ENCODE measurements around the gene WDR70.
"Not testable (repeated sequence)": the region's sequence is repeated elsewhere in the genome, so short reads cannot be mapped to it uniquely, and the experiment has no call there.

Gene WDR70

DNA sequence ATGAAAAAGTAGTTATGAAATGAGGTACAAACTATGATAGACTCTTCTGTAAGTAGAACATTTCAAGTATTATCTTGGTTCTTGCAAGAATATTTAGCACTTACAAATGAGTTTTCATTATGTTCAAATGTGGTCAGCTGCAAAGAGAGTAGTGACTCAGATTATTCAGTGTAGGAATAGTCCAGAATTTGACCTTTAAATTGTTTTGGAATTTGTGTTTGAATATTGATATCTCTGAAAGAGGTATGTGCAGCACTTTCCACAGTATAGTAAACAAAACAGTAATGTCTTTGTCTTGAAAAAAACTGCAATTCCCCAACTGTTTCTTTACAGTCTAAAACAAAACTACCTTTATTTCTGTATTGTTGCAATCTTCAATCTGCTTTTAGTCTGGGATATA is 56.1 kb downstream of the WDR70 start:
- Histone ChIP-seq H4K8ac (ENCODE audit: low read depth, low read length) (no peak overlapping the region), H3K4me3 (ENCODE audit: low read depth, low read length) (no peak overlapping the region), H3K18ac (ENCODE audit: low read length) (no peak overlapping the region), H3K4me2 (ENCODE audit: low read length) (no peak overlapping the region), H2AFZ (ENCODE audit: insufficient read depth, low read length, poor library complexity) (no peak overlapping the region), H3K9ac (ENCODE audit: low read length) (no peak overlapping the region), H3K27ac (ENCODE audit: low read depth, low read length) (no peak overlapping the region), H2BK120ac (ENCODE audit: insufficient read depth, low read length, poor library complexity) (no peak overlapping the region), H3K4me1 (ENCODE audit: control insufficient read depth in 1 of 2, insufficient read depth in 2 of 2, low read length in 2 of 2) (no peaks in the 10 kb centered on the region), H2BK12ac (ENCODE audit: low read length) (no peak overlapping the region), H3K4ac (ENCODE audit: low read depth, low read length) (no peak overlapping the region), H3K23ac (ENCODE audit: low read length) (no peak overlapping the region), H3K27me3 (ENCODE audit: insufficient read depth, low read length) (no peaks in the 10 kb centered on the region), H3K14ac (ENCODE audit: low read length) (no peak overlapping the region), H2BK5ac (ENCODE audit: low read depth, low read length, poor library complexity) (no peak overlapping the region), H3K36me3 (ENCODE audit: control insufficient read depth in 1 of 2, insufficient read depth in 2 of 2, low read length in 2 of 2) (no peaks in the 10 kb centered on the region), H3K79me2 (ENCODE audit: control insufficient read depth, insufficient read depth, low read length, poor library complexity) (no peaks in the 10 kb centered on the region), H3K79me1 (ENCODE audit: low read length) (no peaks in the 10 kb centered on the region), H3K9me3 (ENCODE audit: insufficient read depth, low read depth, low read length) (no peaks in the 10 kb centered on the region), H4K91ac (ENCODE audit: low read depth, low read length) (no peak overlapping the region), H2AK5ac (ENCODE audit: low read length) (no peak overlapping the region), H4K12ac (ENCODE audit: low read depth, low read length) (no peak overlapping the region)
- DNase-seq, result no peak

DNA sequence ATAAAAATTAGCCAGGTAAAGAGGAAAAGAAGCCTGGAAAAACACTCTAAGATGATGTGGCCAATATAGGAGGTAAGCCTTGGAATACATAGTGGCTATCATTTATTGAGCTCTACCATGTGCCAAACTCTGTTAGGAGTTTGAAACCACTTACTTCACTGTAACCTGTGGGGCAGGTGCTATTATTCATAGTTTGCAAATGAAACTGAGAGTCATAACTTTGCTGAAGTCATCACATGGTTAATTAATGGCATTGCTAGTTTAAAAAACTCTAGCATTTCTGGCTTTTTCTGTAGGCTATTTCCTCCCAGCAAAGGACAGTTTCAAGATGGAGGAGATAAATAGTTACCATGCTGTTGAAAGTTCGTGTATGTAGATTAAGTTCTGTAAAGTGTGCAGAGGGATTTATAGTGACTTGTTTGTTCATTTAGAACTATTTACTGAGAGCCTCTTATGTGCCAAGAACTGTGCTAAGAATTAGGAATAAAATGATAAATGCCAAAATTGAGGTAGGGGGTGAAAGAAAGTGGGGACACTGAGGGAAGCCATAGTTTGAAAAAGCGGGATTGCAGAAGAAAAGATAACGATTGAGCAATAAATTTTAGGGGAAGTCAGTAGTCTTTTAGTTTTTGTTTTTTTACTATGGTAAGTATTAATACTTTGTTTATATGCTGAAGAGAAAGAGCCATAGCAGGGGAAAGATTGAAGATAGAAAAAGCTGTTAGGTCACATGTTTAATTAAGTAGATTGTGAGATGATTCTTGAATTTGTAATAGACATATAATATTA is 57.2 kb downstream of the WDR70 start:
- H3K27me3 ChIP-seq (ENCODE audit: insufficient read depth, low read length), result no peaks in the 10 kb centered on the region
- no peak overlapping the region for H2BK120ac ChIP-seq (ENCODE audit: insufficient read depth, low read length, poor library complexity)
- H3K4ac ChIP-seq (ENCODE audit: low read depth, low read length), result no peak overlapping the region
- no peaks in the 10 kb centered on the region for H3K9me3 ChIP-seq (ENCODE audit: insufficient read depth, low read depth, low read length)
- no peak overlapping the region for H2BK12ac ChIP-seq (ENCODE audit: low read length)
- H3K4me1 ChIP-seq (ENCODE audit: control insufficient read depth in 1 of 2, insufficient read depth in 2 of 2, low read length in 2 of 2), result no peaks in the 10 kb centered on the region
- H3K14ac ChIP-seq (ENCODE audit: low read length), result no peak overlapping the region
- H2AK5ac ChIP-seq (ENCODE audit: low read length), result no peak overlapping the region
- H4K12ac ChIP-seq (ENCODE audit: low read depth, low read length), result no peak overlapping the region
- no peak overlapping the region for H3K9ac ChIP-seq (ENCODE audit: low read length)
- H4K91ac ChIP-seq (ENCODE audit: low read depth, low read length), result no peak overlapping the region
- H3K4me3 ChIP-seq (ENCODE audit: low read depth, low read length), result no peak overlapping the region
- H3K23ac ChIP-seq (ENCODE audit: low read length), result no peak overlapping the region
- WGBS (ENCODE audit: extremely low coverage, insufficient coverage, insufficient read length), result 100% methylated on average over 1 of the region's 3 CpGs
- no peak overlapping the region for H2AFZ ChIP-seq (ENCODE audit: insufficient read depth, low read length, poor library complexity)
- H3K79me1 ChIP-seq (ENCODE audit: low read length), result no peaks in the 10 kb centered on the region
- no peak overlapping the region for H4K8ac ChIP-seq (ENCODE audit: low read depth, low read length)
- no peak overlapping the region for H3K18ac ChIP-seq (ENCODE audit: low read length)
- DNase-seq, result no peak
- no peak overlapping the region for H2BK5ac ChIP-seq (ENCODE audit: low read depth, low read length, poor library complexity)
- no peak overlapping the region for H3K27ac ChIP-seq (ENCODE audit: low read depth, low read length)
- no peaks in the 10 kb centered on the region for H3K36me3 ChIP-seq (ENCODE audit: control insufficient read depth in 1 of 2, insufficient read depth in 2 of 2, low read length in 2 of 2)
- no peak overlapping the region for H3K4me2 ChIP-seq (ENCODE audit: low read length)
- H3K79me2 ChIP-seq (ENCODE audit: control insufficient read depth, insufficient read depth, low read length, poor library complexity), result no peaks in the 10 kb centered on the region

DNA sequence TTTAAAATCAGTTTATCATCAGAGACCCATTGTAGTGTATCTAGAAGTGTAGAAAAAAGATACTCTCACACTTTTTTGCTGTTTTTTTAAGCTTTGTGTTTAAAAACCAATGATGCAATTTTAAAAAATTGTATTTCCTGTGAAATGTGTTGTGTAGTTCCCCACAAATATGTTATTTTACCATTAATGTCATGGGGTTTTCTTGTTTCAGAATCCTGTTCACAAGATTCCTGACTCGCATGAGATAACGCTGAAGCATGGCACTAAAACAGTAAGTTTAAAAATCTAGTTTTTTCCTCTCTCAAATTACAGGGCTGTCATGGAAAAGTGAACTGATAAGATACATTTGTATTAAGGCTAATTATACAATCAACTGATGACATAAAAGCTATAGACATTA is 58.6 kb downstream of the WDR70 start:
- Histone ChIP-seq H3K79me2 (ENCODE audit: control insufficient read depth, insufficient read depth, low read length, poor library complexity) (no peaks in the 10 kb centered on the region), H3K79me1 (ENCODE audit: low read length) (no peaks in the 10 kb centered on the region), H2BK120ac (ENCODE audit: insufficient read depth, low read length, poor library complexity) (no peak overlapping the region), H2BK5ac (ENCODE audit: low read depth, low read length, poor library complexity) (no peak overlapping the region), H3K23ac (ENCODE audit: low read length) (no peak overlapping the region), H3K4me3 (ENCODE audit: low read depth, low read length) (no peak overlapping the region), H2BK12ac (ENCODE audit: low read length) (no peak overlapping the region), H3K9me3 (ENCODE audit: insufficient read depth, low read depth, low read length) (no peaks in the 10 kb centered on the region), H3K14ac (ENCODE audit: low read length) (no peak overlapping the region), H4K8ac (ENCODE audit: low read depth, low read length) (no peak overlapping the region), H2AK5ac (ENCODE audit: low read length) (no peak overlapping the region), H3K4me2 (ENCODE audit: low read length) (no peak overlapping the region), H2AFZ (ENCODE audit: insufficient read depth, low read length, poor library complexity) (no peak overlapping the region), H3K18ac (ENCODE audit: low read length) (no peak overlapping the region), H3K36me3 (ENCODE audit: control insufficient read depth in 1 of 2, insufficient read depth in 2 of 2, low read length in 2 of 2) (no peaks in the 10 kb centered on the region), H3K4ac (ENCODE audit: low read depth, low read length) (no peak overlapping the region), H3K27ac (ENCODE audit: low read depth, low read length) (no peak overlapping the region), H3K27me3 (ENCODE audit: insufficient read depth, low read length) (no peaks in the 10 kb centered on the region), H3K4me1 (ENCODE audit: control insufficient read depth in 1 of 2, insufficient read depth in 2 of 2, low read length in 2 of 2) (no peaks in the 10 kb centered on the region), H3K9ac (ENCODE audit: low read length) (no peak overlapping the region), H4K12ac (ENCODE audit: low read depth, low read length) (no peak overlapping the region), H4K91ac (ENCODE audit: low read depth, low read length) (no peak overlapping the region)
- WGBS (ENCODE audit: extremely low coverage, insufficient coverage, insufficient read length), result no CpG with 5 or more reads among the region's 2 CpGs
- no peak for DNase-seq

DNA sequence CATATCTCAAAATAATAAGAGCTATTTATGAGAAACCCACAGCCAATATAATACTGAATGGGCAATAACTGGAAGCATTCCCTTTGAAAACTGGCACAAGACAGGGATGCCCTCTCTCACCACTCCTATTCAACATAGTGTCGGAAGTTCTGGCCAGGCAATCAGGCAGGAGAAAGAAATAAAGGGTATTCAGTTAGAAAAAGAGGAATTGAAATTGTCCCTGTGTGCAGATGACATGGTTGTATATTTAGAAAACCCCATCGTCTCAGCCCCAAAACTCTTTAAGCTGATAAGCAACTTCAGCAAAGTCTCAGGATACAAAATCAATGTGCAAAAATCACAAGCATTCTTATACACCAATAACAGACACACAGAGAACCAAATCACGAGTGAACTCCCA is 66.7 kb downstream of the WDR70 start:
- H3K9ac ChIP-seq (ENCODE audit: low read length); H2AFZ ChIP-seq (ENCODE audit: insufficient read depth, low read length, poor library complexity): not testable (repeated sequence)
- WGBS (ENCODE audit: extremely low coverage, insufficient coverage, insufficient read length), result no CpG with 5 or more reads among the region's 3 CpGs

More for the DNA sequence above, 66.7 kb downstream of the WDR70 start:
- not testable (repeated sequence) for DNase-seq; H2BK120ac ChIP-seq (ENCODE audit: insufficient read depth, low read length, poor library complexity); H4K12ac ChIP-seq (ENCODE audit: low read depth, low read length); H3K18ac ChIP-seq (ENCODE audit: low read length); H3K14ac ChIP-seq (ENCODE audit: low read length); H3K79me1 ChIP-seq (ENCODE audit: low read length); H3K27me3 ChIP-seq (ENCODE audit: insufficient read depth, low read length); H4K91ac ChIP-seq (ENCODE audit: low read depth, low read length); H2BK12ac ChIP-seq (ENCODE audit: low read length); H3K23ac ChIP-seq (ENCODE audit: low read length); H2AK5ac ChIP-seq (ENCODE audit: low read length); H3K4ac ChIP-seq (ENCODE audit: low read depth, low read length); H3K4me2 ChIP-seq (ENCODE audit: low read length); H2BK5ac ChIP-seq (ENCODE audit: low read depth, low read length, poor library complexity); H3K36me3 ChIP-seq (ENCODE audit: control insufficient read depth in 1 of 2, insufficient read depth in 2 of 2, low read length in 2 of 2); H3K4me3 ChIP-seq (ENCODE audit: low read depth, low read length); H3K79me2 ChIP-seq (ENCODE audit: control insufficient read depth, insufficient read depth, low read length, poor library complexity); H3K27ac ChIP-seq (ENCODE audit: low read depth, low read length); H4K8ac ChIP-seq (ENCODE audit: low read depth, low read length); H3K4me1 ChIP-seq (ENCODE audit: control insufficient read depth in 1 of 2, insufficient read depth in 2 of 2, low read length in 2 of 2); H3K9me3 ChIP-seq (ENCODE audit: insufficient read depth, low read depth, low read length)
